Bronchus fibroblast of lung (primary cell): Measurements from ENCODE around the gene TSPAN18. TPM values are rescaled to one million over a fixed set of nuclear protein-coding genes. Genes with fewer than 3 reads are reported as not detected.

Source experiments
- total RNA-seq: library from RNA; depleted of rRNA; stranded (reverse); fragments of >200 nt; gene quantifications from 2 replicates; pipeline ENCODE4 v1.2.3, GENCODE V29; 2015

The TSPAN18 gene
- not detected in 2 replicates for total RNA-seq

DNA sequence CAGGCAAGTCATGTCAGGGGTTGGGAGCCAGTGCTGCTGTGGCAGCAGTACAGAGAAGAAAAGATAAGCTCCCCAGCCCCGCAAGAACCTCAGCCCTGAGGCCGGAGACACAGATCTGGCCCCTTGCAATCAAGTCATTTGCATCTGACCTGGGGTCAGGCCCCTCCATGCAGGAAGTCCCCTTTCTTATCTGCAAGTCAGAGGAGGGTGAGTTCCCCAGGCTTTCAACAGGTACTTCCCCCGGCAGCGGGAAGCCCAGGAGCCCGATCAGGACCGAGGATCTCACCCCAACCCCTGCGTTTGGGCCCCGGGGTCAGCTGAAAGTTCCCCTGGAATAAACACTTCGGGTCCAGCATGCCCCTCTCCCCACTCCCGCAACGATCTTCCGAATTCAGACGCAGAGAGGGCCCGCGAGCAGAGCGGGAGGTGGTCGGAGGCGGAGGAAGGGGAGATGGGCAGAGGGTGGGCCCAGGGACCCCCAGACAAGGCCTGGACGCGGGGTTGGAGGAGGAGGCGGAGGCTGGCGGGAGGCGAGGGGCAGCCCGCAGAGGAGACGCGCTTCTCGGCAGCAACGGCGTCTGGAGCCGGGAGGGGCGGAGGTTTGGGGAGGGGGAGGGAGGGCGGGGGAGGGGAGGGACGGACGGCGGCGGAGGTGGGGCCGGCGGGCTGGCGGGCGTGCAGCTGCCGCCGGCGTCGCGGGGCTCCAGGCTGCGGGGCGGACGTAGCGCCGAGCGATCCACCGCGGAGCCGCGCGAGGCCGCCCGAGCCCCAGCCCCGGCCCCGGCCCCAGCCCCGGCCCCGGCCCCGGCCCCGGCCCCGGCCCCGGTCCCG is at the start of gene TSPAN18:
TSS of gene TSPAN18 (plus strand) at position 680 of the 831 bp plus-strand sequence. CDS start 179,455 bp downstream, outside the sequence.

GRCh38 chr11:44950625-44951476 is 224.1 kb downstream of the TSPAN18 start, which contains the start of gene TP53I11:
TSS of gene TP53I11 (minus strand) at chr11:44950883. CDS start at chr11:44938335, 12,548 bp downstream.

Other genes starting within 250 kb of the TSPAN18 start
- gene CD82, start 161.3 kb upstream of the TSPAN18 start, total RNA-seq: 9.8 and 10.0 TPM in 2 replicates
- 46.5 and 54.3 TPM in 2 replicates for gene TP53I11, start 223.9 kb downstream of the TSPAN18 start, total RNA-seq